ENCODE results near the gene ADAMTS17.

Gene ADAMTS17

DNA sequence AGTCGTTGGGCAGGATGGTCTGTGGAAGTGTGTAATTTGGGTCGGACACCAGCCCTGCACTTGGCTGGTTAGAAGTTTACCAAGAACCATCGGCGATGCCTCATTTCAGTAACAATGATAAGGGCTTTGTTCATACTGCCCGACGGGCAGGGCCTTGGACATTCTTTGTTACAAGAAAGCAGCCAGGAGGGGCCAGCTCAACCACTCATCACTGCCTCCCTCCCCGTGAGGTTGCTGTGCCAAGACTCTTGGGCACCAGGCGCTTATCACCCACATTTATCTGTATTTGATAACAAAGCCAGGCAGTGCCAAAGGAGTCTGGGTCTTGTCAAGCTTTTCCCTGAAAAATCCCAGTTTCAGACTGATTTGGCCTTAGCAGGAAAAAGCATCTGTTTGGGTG lies 235.0 kb downstream of the ADAMTS17 start:
- DNase-seq (ENCODE audit: low read depth): no peak
- TF ChIP-seq, protein P1, sequence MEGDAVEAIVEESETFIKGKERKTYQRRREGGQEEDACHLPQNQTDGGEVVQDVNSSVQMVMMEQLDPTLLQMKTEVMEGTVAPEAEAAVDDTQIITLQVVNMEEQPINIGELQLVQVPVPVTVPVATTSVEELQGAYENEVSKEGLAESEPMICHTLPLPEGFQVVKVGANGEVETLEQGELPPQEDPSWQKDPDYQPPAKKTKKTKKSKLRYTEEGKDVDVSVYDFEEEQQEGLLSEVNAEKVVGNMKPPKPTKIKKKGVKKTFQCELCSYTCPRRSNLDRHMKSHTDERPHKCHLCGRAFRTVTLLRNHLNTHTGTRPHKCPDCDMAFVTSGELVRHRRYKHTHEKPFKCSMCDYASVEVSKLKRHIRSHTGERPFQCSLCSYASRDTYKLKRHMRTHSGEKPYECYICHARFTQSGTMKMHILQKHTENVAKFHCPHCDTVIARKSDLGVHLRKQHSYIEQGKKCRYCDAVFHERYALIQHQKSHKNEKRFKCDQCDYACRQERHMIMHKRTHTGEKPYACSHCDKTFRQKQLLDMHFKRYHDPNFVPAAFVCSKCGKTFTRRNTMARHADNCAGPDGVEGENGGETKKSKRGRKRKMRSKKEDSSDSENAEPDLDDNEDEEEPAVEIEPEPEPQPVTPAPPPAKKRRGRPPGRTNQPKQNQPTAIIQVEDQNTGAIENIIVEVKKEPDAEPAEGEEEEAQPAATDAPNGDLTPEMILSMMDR (conservative IDR thresholded peaks at IDR 0.05; ENCODE audit: low read length): no peak
- no peak overlapping the region for H3K4me3 ChIP-seq (ENCODE audit: low read length)

DNA sequence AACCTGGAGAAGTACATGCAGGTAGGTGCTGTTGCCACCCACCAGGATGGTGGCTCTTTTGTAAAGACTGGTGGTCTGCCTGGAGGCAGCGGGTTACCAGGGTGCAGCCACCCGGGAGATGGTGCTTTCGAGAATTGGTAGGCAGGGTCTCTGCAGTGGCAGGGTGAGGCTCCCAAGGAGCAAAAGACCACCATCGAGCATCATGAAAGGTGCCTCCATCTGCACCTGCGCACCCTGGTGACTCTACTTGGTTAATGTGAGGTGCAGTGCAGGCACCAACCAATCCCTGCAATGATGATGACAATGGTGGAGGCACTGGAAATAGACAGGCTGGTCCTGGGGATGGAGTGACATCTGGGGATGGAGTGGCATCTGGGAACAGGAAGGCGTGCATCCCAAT lies 236.7 kb downstream of the ADAMTS17 start:
- H3K4me3 ChIP-seq (ENCODE audit: low read length): no peak overlapping the region
- TF ChIP-seq, protein P1 (conservative IDR thresholded peaks at IDR 0.05; ENCODE audit: low read length): no peak
- no peak for DNase-seq (ENCODE audit: low read depth)

DNA sequence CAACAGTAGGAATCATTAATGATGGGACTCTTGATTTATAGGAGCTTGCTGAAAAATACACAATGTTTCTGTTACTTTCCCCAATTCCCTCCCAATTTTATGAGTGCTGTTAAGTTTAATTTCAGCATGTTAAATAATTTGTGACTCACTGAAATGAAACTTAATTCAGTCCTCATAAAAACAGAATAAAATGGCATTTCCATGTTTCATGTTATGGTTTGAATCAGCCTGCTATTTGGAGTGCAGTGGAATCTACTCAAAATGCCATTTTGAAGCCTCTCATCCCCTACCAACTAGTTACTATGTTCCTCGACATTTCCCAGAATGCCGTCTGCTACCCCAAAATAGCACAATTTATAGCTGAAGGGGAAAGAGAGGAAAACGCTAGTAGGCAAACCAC lies 237.5 kb downstream of the ADAMTS17 start:
- no peak for DNase-seq (ENCODE audit: low read depth)
- TF ChIP-seq, protein P1 (conservative IDR thresholded peaks at IDR 0.05; ENCODE audit: low read length): no peak
- H3K4me3 ChIP-seq (ENCODE audit: low read length): no peak overlapping the region

DNA sequence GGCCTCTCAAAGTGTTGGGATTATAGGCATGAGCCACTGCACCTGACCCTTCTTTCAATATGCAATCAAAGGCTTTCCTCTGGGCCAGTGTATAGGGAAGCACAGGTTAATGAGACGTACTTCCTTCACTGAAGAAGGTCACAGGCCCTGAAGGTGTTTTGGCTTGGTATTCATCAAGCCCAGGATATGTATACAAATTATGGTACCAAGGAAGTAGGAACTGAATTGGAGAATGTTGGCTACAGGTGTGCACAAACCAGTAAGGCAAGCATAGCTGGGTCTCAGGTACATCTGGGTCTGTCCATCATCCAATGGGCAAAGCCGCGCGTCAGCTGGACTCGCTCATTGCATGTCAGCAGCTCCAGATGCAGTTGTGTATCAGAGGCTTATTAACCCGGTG lies 237.9 kb downstream of the ADAMTS17 start:
- no peak for DNase-seq (ENCODE audit: low read depth)
- TF ChIP-seq, protein P1 (conservative IDR thresholded peaks at IDR 0.05; ENCODE audit: low read length): no peak

GRCh38 chr15:100101426-100102089 lies 240.2 kb downstream of the ADAMTS17 start:
- no peak for DNase-seq (ENCODE audit: low read depth)
- TF ChIP-seq, protein P1 (conservative IDR thresholded peaks at IDR 0.05; ENCODE audit: low read length): no peak
- H3K4me3 ChIP-seq (ENCODE audit: low read length): no peak overlapping the region

More for the DNA sequence above, 237.9 kb downstream of the ADAMTS17 start:
- H3K4me3 ChIP-seq (ENCODE audit: low read length): no peak overlapping the region

DNA sequence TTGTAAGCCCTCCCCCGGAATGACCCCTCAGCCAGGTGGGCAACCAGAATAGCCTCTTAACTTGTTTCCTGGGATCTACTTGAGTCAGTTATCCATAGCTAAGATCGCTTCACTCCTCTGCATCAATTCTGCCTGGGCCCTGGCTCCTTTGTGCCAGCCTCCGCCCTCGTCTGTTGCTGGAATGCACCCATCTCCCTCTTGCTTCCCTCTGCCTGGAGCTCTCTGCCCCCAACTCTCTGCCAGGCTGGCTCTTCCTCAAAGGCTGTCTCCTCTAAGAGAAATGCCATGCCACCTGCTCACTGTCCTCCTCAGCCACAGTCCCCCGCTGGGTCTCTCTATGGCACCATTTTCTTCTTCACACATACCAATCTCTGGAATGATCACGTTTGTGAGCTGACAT lies 240.8 kb downstream of the ADAMTS17 start:
- TF ChIP-seq, protein P1 (conservative IDR thresholded peaks at IDR 0.05; ENCODE audit: low read length): no peak
- no peak overlapping the region for H3K4me3 ChIP-seq (ENCODE audit: low read length)
- DNase-seq (ENCODE audit: low read depth): no peak

GRCh38 chr15:100099976-100100375 lies 241.8 kb downstream of the ADAMTS17 start:
- DNase-seq (ENCODE audit: low read depth): no peak
- TF ChIP-seq, protein P1 (conservative IDR thresholded peaks at IDR 0.05; ENCODE audit: low read length): no peak
- H3K4me3 ChIP-seq (ENCODE audit: low read length): no peak overlapping the region
